B cell (primary cell): ENCODE results near the gene CIBAR2. TPM values are rescaled to one million over a fixed set of nuclear protein-coding genes. Genes with fewer than 3 reads are reported as not detected.

ENCODE experiments used
- ATAC-seq: fragments of 200-7000 bp; cut with Tn5 transposase; one replicate; pipeline ENCODE4 v1.10.0; 2021; ENCODE audit warnings: low read depth, mild to moderate bottlenecking, moderate number of reproducible peaks, moderate library complexity
- CTCF ChIA-PET: fragments of 350-600 bp; sonication (Branson Sonifier 250); formaldehyde crosslinking; loops from one replicate; lab custom pipeline; 2021; ENCODE audit warnings: antibody characterized with exemption, inconsistent platforms; lab: Charles Lee
- POLR2A ChIA-PET: fragments of 350-600 bp; sonication (Branson Sonifier 250); formaldehyde crosslinking; loops from one replicate; lab custom pipeline; 2021; ENCODE audit warnings: antibody characterized with exemption; lab: Charles Lee
- DNase-seq: peaks from one replicate; pipeline ENCODE4 v3.0.0; 2013
- H2AFZ ChIP-seq: 2 replicates; pipeline ENCODE4 v1.6.1; 2012; ENCODE audit warnings: mild to moderate bottlenecking, low read depth, low read length; ENCODE audit not compliant: insufficient read depth, poor library complexity, severe bottlenecking
- H3K27ac ChIP-seq, 2 donors: 1 replicate in 1 of 2; 2 replicates in 1 of 2; pipeline ENCODE4 v1.5.1; 2012 to 2013; ENCODE audit warnings: low read length in 2 of 2, mild to moderate bottlenecking in 2 of 2, moderate library complexity in 1 of 2
- H3K27me3 ChIP-seq, 4 experiments: fragments of 200-600 bp in 1 of 4; sonication (generic) in 1 of 4; replicated peaks in 1 of 4; 1 replicate in 2 of 4; 2 replicates in 2 of 4; pipeline versions ENCODE4 v1.6.1 to v1.7.0; 2013 to 2016; ENCODE audit warnings: low read length in 3 of 4, mild to moderate bottlenecking in 2 of 4, mixed read lengths in 1 of 4, moderate library complexity in 1 of 4; ENCODE audit not compliant: insufficient read depth in 4 of 4, control insufficient read depth in 3 of 4; ENCODE audit errors: control extremely low read depth in 1 of 4
- H3K36me3 ChIP-seq, 2 experiments: replicated peaks in 1 of 2; 1 replicate in 1 of 2; 2 replicates in 1 of 2; pipeline versions ENCODE4 v1.6.1 to v1.7.1; 2013; ENCODE audit warnings: low read length in 1 of 2; ENCODE audit not compliant: insufficient read depth in 2 of 2, control insufficient read depth in 1 of 2; ENCODE audit errors: control extremely low read depth in 1 of 2, extremely low read depth in 1 of 2
- H3K4me1 ChIP-seq, 2 donors: fragments of 200-600 bp in 1 of 2; sonication (generic) in 1 of 2; 1 replicate in 1 of 2; 2 replicates in 1 of 2; pipeline versions ENCODE4 v1.5.1 to v1.6.1; 2013 to 2017; ENCODE audit warnings: low read length in 2 of 2; ENCODE audit not compliant: control insufficient read depth in 2 of 2, insufficient read depth in 2 of 2
- H3K4me2 ChIP-seq: replicated peaks from 2 replicates; pipeline ENCODE3; 2012; ENCODE audit warnings: mild to moderate bottlenecking, low read depth, low read length; ENCODE audit not compliant: poor library complexity, severe bottlenecking
- H3K4me3 ChIP-seq, 5 experiments: fragments of 200-600 bp in 1 of 5; sonication (generic) in 1 of 5; 1 replicate in 3 of 5; 2 replicates in 2 of 5; pipeline versions ENCODE4 v1.5.1 to v1.7.0; 2011 to 2016; ENCODE audit warnings: low read length in 4 of 5, mild to moderate bottlenecking in 4 of 5, low read depth in 2 of 5, control low read depth in 1 of 5, moderate library complexity in 1 of 5; ENCODE audit not compliant: insufficient read depth in 1 of 5; ENCODE audit errors: control extremely low read depth in 1 of 5, extremely low read depth in 1 of 5
- H3K79me2 ChIP-seq: fragments of 200-600 bp; sonication (generic); one replicate; pipeline ENCODE4 v1.6.0; 2016; ENCODE audit warnings: low read length; ENCODE audit not compliant: control insufficient read depth, insufficient read depth
- H3K9ac ChIP-seq: fragments of 200-600 bp; sonication (generic); 2 replicates; pipeline ENCODE4 v1.6.1; 2017; ENCODE audit warnings: mild to moderate bottlenecking, low read length, moderate library complexity
- H3K9me3 ChIP-seq, 3 donors: one replicate each; pipeline versions ENCODE4 v1.6.1 to v1.7.1; 2013; ENCODE audit warnings: low read length in 2 of 3; ENCODE audit not compliant: control insufficient read depth in 2 of 3, insufficient read depth in 1 of 3; ENCODE audit errors: control extremely low read depth in 1 of 3
- H4K20me1 ChIP-seq: 2 replicates; pipeline ENCODE4 v1.6.0; 2012; ENCODE audit warnings: mild to moderate bottlenecking, low read length; ENCODE audit not compliant: insufficient read depth, control insufficient read depth, poor library complexity, severe bottlenecking
- H3K27ac Mint-ChIP-seq: one replicate; pipeline ENCODE4 v1.8.0; 2021; ENCODE audit warnings: mixed read lengths
- H3K27me3 Mint-ChIP-seq: one replicate; pipeline ENCODE4 v1.8.0; 2021; ENCODE audit warnings: mixed read lengths
- H3K4me1 Mint-ChIP-seq: one replicate; pipeline ENCODE4 v1.8.0; 2021; ENCODE audit warnings: mixed read lengths
- H3K4me3 Mint-ChIP-seq: one replicate; pipeline ENCODE4 v1.8.0; 2021; ENCODE audit warnings: mixed read lengths
- H3K9me3 Mint-ChIP-seq: one replicate; pipeline ENCODE4 v1.8.0; 2022; ENCODE audit warnings: mixed read lengths; ENCODE audit not compliant: insufficient read depth
- EZH2 ChIP-seq: IDR thresholded peaks from 2 replicates; pipeline ENCODE4 v1.6.1; 2012; ENCODE audit warnings: borderline replicate concordance, low read depth, mild to moderate bottlenecking, moderate library complexity, low read length; ENCODE audit not compliant: insufficient read depth, poor library complexity, severe bottlenecking
- WGBS: methylation state at CpG from one replicate; pipeline ENCODE4 v1.1.5; 2013; ENCODE audit warnings: missing lambda C conversion rate; ENCODE audit not compliant: insufficient coverage; 5-methylcytosine and 5-hydroxymethylcytosine counted together
- intact Hi-C: fragments of 100-400 bp; cut with micrococcal nuclease; formaldehyde crosslinking; loops from one replicate; pipeline ENCODE4 v1.10.0; 2022
- polyA plus RNA-seq: library from polyadenylated mRNA; depleted of rRNA; stranded (reverse); fragments of >200 nt; gene quantifications from 2 replicates; pipeline ENCODE4 v1.2.3, GENCODE V29; 2012
- total RNA-seq, 2 donors: library from RNA; stranded (reverse); fragments of 120-200 nt in 1 of 2; gene quantifications; 1 replicate in 1 of 2; 2 replicates in 1 of 2; pipeline versions ENCODE4 v1.2.3 to v1.2.4, GENCODE V29; 2013 to 2022
- TF ChIP-seq, protein P1 (sequence below): fragments of 200-600 bp; IDR thresholded peaks from one replicate; pipeline ENCODE4 v1.8.0; 2022; ENCODE audit warnings: antibody characterized with exemption, mild to moderate bottlenecking

Gene CIBAR2
- total and polyA plus RNA-seq, 2 donors (not counting 1 experiment from before 2014, with no cell fraction given) = not detected

GRCh38 chr16:85153656-85154091, 41.4 kb upstream of the CIBAR2 start:
- no peak overlapping the region for H3K9ac ChIP-seq
- H3K4me1 ChIP-seq = peaks cover 16 to 17% of the 10 kb centered on the region in 2 donors
- H3K27me3 ChIP-seq = peaks cover 0 to 2% (median 0%) of the 10 kb centered on the region in 4 experiments
- TF ChIP-seq, protein P1, sequence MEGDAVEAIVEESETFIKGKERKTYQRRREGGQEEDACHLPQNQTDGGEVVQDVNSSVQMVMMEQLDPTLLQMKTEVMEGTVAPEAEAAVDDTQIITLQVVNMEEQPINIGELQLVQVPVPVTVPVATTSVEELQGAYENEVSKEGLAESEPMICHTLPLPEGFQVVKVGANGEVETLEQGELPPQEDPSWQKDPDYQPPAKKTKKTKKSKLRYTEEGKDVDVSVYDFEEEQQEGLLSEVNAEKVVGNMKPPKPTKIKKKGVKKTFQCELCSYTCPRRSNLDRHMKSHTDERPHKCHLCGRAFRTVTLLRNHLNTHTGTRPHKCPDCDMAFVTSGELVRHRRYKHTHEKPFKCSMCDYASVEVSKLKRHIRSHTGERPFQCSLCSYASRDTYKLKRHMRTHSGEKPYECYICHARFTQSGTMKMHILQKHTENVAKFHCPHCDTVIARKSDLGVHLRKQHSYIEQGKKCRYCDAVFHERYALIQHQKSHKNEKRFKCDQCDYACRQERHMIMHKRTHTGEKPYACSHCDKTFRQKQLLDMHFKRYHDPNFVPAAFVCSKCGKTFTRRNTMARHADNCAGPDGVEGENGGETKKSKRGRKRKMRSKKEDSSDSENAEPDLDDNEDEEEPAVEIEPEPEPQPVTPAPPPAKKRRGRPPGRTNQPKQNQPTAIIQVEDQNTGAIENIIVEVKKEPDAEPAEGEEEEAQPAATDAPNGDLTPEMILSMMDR = no peak
- no peak for TF ChIP-seq EZH2
- H3K4me3 ChIP-seq = no peak overlapping the region
- no peaks in the 10 kb centered on the region for H3K79me2 ChIP-seq
- peaks cover 17% of the 10 kb centered on the region for H3K27me3 Mint-ChIP-seq
- ATAC-seq (no peak), DNase-seq (no peak)
- POLR2A ChIA-PET = no interaction called here
- no peaks in the 10 kb centered on the region for H3K36me3 ChIP-seq
- WGBS = 90% methylated on average over 12 of the region's 12 CpGs
- H3K4me1 Mint-ChIP-seq = peaks cover 15% of the 10 kb centered on the region
- H3K4me3 Mint-ChIP-seq = no peak overlapping the region
- no peaks in the 10 kb centered on the region for H4K20me1 ChIP-seq
- H3K4me2 ChIP-seq = no peak overlapping the region
- H3K9me3 ChIP-seq = no peaks in the 10 kb centered on the region
- H3K9me3 Mint-ChIP-seq = no peaks in the 10 kb centered on the region
- CTCF ChIA-PET = no interaction called here
- H2AFZ ChIP-seq = no peak overlapping the region
- intact Hi-C loops = no loop called here
- H3K27ac ChIP-seq = no peak overlapping the region
- no peak overlapping the region for H3K27ac Mint-ChIP-seq

DNA sequence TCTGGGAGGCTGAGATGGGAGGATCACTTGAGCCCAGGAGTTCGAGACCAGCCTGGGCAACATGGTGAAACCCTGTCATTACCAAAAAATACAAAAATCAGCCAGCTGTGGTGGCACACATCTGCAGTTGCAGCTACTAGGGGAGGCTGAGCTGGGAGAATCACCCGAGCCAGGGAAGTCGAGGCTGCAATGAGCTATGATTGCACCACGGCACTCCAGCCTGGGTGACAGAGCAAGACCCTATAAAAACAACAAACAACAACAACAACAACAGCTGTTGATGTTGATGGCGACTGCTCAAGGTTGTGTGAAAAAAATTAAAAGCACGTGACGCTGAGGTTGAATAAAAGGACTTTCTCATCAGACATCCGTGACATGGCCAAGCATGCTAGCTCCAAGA, 40.8 kb upstream of the CIBAR2 start:
- no peaks in the 10 kb centered on the region for H3K9me3 Mint-ChIP-seq
- peaks cover 17% of the 10 kb centered on the region for H3K27me3 Mint-ChIP-seq
- no peak overlapping the region for H3K27ac ChIP-seq
- H3K27ac Mint-ChIP-seq = no peak overlapping the region
- TF ChIP-seq EZH2 = no peak
- TF ChIP-seq, protein P1 = no peak
- H3K79me2 ChIP-seq = no peaks in the 10 kb centered on the region
- DNase-seq (no peak), ATAC-seq (no peak)
- peaks cover 10 to 11% of the 10 kb centered on the region in 2 donors for H3K4me1 ChIP-seq
- peaks cover 12% of the 10 kb centered on the region for H3K4me1 Mint-ChIP-seq
- no peak overlapping the region for H3K4me2 ChIP-seq
- no peaks in the 10 kb centered on the region for H3K9me3 ChIP-seq
- no peaks in the 10 kb centered on the region for H3K27me3 ChIP-seq
- H3K4me3 ChIP-seq = no peak overlapping the region
- ChIA-PET POLR2A (no interaction called here), CTCF (no interaction called here)
- no peaks in the 10 kb centered on the region for H4K20me1 ChIP-seq
- 83% methylated on average over 4 of the region's 8 CpGs for WGBS
- H3K9ac ChIP-seq = no peak overlapping the region
- no peaks in the 10 kb centered on the region for H3K36me3 ChIP-seq
- H2AFZ ChIP-seq = no peak overlapping the region
- no peak overlapping the region for H3K4me3 Mint-ChIP-seq
- intact Hi-C loops = no loop called here
